HG02642 (cell line): Measurements from ENCODE around the gene GPC2.

Experiments used
- ATAC-seq: cut with Tn5 transposase; IDR thresholded peaks from one replicate; pipeline ENCODE4 v1.9.1; 2021; ENCODE audit warnings: mild to moderate bottlenecking; ENCODE audit not compliant: unreplicated experiment, poor library complexity

Gene GPC2

GRCh38 chr7:100126931-100127865 is 50.0 kb downstream of the GPC2 start, which contains the start of gene MBLAC1:
MBLAC1 (plus strand) TSS chr7:100126967; CDS start chr7:100127396, 429 bp downstream.
- peak; percentile 74 for ATAC-seq

GRCh38 chr7:100126239-100126930 is 50.8 kb downstream of the GPC2 start:
- peak; percentile 21 for ATAC-seq

GRCh38 chr7:100124301-100125230 is 52.6 kb downstream of the GPC2 start:
- no peak for ATAC-seq

- ATAC-seq = no peak
Measured at GRCh38 chr7:100122568-100122967, 54.6 kb downstream of the GPC2 start.

- no peak for ATAC-seq
Measured at GRCh38 chr7:100122067-100122466, 55.1 kb downstream of the GPC2 start.

- no peak for ATAC-seq
Measured at GRCh38 chr7:100120733-100121036, 56.5 kb downstream of the GPC2 start.

- peak; percentile 31 for ATAC-seq
Measured at GRCh38 chr7:100119970-100120732, 57.0 kb downstream of the GPC2 start.
